Brain microvascular endothelial cell (primary cell): ENCODE results near the gene MYOM1.
A peak's percentile ranks its signal among the peaks of the same experiment; 100 is the strongest.

Source experiments
- DNase-seq: peaks from one replicate; pipeline ENCODE4 v3.0.0-alpha.2; 2020
- H3K27ac ChIP-seq: fragments of 250-450 bp; sonication (Bioruptor Pico); 2 replicates; pipeline ENCODE4 v1.5.1; 2020; ENCODE audit warnings: mild to moderate bottlenecking, moderate library complexity
- H3K27me3 ChIP-seq: fragments of 250-450 bp; sonication (Bioruptor Pico); replicated peaks from 2 replicates; pipeline ENCODE4 v1.5.1; 2020; ENCODE audit warnings: mild to moderate bottlenecking
- H3K36me3 ChIP-seq: fragments of 250-450 bp; sonication (Bioruptor Pico); replicated peaks from 2 replicates; pipeline ENCODE4 v1.5.1; 2020; ENCODE audit warnings: mild to moderate bottlenecking
- H3K4me3 ChIP-seq: 2 replicates; pipeline ENCODE4 v1.5.1; 2011; ENCODE audit warnings: low read depth, mild to moderate bottlenecking, control low read depth, low read length, moderate library complexity
- in situ Hi-C: cut with HindIII; loops from 2 replicates; pipeline ENCODE4 v1.10.0; 2017; ENCODE audit warnings: low sequenced_read_pairs, low pct_ligation_motif_present
- TF ChIP-seq, protein P1 (sequence below): IDR thresholded peaks from 2 replicates; pipeline ENCODE4 v1.5.1; 2011; ENCODE audit warnings: low read depth, mild to moderate bottlenecking, moderate library complexity, low read length, control low read depth, inconsistent platforms; ENCODE audit errors: missing control alignments

MYOM1 gene

DNA sequence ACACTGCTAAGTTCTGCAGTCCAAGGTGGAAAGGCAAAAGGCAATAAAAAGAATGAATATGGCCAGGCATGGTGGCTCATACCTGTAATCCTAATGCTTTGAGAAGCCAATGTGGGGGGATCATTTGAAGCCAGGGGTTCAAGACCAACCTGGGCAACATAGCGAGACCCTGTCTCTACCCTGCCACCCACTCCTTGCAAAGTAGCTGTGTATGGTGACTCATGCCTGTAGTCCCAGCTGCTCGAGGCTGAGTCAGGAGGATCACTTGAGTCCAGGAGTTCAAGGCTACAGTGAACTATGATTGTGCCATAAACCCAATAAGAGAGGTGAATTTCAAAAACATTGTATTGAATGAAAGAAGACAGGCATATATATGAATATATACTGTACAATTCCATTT, 44.6 kb upstream of the MYOM1 start:
- Histone ChIP-seq H3K36me3 (peaks cover 1% of the 10 kb centered on the region), H3K27ac (no peak overlapping the region), H3K27me3 (no peaks in the 10 kb centered on the region), H3K4me3 (no peak overlapping the region)
- no peak for DNase-seq
- TF ChIP-seq, protein P1, sequence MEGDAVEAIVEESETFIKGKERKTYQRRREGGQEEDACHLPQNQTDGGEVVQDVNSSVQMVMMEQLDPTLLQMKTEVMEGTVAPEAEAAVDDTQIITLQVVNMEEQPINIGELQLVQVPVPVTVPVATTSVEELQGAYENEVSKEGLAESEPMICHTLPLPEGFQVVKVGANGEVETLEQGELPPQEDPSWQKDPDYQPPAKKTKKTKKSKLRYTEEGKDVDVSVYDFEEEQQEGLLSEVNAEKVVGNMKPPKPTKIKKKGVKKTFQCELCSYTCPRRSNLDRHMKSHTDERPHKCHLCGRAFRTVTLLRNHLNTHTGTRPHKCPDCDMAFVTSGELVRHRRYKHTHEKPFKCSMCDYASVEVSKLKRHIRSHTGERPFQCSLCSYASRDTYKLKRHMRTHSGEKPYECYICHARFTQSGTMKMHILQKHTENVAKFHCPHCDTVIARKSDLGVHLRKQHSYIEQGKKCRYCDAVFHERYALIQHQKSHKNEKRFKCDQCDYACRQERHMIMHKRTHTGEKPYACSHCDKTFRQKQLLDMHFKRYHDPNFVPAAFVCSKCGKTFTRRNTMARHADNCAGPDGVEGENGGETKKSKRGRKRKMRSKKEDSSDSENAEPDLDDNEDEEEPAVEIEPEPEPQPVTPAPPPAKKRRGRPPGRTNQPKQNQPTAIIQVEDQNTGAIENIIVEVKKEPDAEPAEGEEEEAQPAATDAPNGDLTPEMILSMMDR, result no peak
- in situ Hi-C loops, result no loop called here

GRCh38 chr18:3263132-3263700, 43.4 kb upstream of the MYOM1 start:
- H3K27ac ChIP-seq, result peak overlapping the region; percentile 99
- DNase-seq, result no peak
- H3K4me3 ChIP-seq, result peak overlapping the region; percentile 75
- peaks cover 10% of the 10 kb centered on the region for H3K36me3 ChIP-seq
- TF ChIP-seq, protein P1, result no peak
- in situ Hi-C loops, result no loop called here
- no peaks in the 10 kb centered on the region for H3K27me3 ChIP-seq

- no peak for DNase-seq
- H3K27ac ChIP-seq, result peak overlapping the region; percentile 99
- peak overlapping the region; percentile 75 for H3K4me3 ChIP-seq
- TF ChIP-seq, protein P1, result no peak
- in situ Hi-C loops, result no loop called here
- peaks cover 18% of the 10 kb centered on the region for H3K36me3 ChIP-seq
- no peaks in the 10 kb centered on the region for H3K27me3 ChIP-seq
Measured at GRCh38 chr18:3262234-3263131, 42.7 kb upstream of the MYOM1 start.

- Histone ChIP-seq H3K27ac (peak within 1 kb of the TSS; percentile 99), H3K27me3 (no peaks in the 10 kb centered on the region), H3K36me3 (peaks cover 27% of the 10 kb centered on the region), H3K4me3 (peak within 1 kb of the TSS; percentile 75)
- TF ChIP-seq, protein P1, result peak; percentile 11
- in situ Hi-C loops, result no loop called here
- no peak for DNase-seq
Measured at GRCh38 chr18:3261373-3262233, 41.8 kb upstream of the MYOM1 start, which contains the start of gene MYL12B. MYL12B (plus strand) TSS chr18:3262133; CDS start chr18:3272899, 10,766 bp downstream.

GRCh38 chr18:3260995-3261372, 41.2 kb upstream of the MYOM1 start:
- Histone ChIP-seq H3K27me3 (no peaks in the 10 kb centered on the region), H3K27ac (peak overlapping the region; percentile 99), H3K4me3 (peak overlapping the region; percentile 75), H3K36me3 (peaks cover 33% of the 10 kb centered on the region)
- TF ChIP-seq, protein P1, result no peak
- DNase-seq, result no peak
- in situ Hi-C loops, result no loop called here
